ENCODE data around the gene OR5AK2.
"Not testable (repeated sequence)": the region's sequence is repeated elsewhere in the genome, so short reads cannot be mapped to it uniquely, and the experiment has no call there.

OR5AK2 gene, protein sequence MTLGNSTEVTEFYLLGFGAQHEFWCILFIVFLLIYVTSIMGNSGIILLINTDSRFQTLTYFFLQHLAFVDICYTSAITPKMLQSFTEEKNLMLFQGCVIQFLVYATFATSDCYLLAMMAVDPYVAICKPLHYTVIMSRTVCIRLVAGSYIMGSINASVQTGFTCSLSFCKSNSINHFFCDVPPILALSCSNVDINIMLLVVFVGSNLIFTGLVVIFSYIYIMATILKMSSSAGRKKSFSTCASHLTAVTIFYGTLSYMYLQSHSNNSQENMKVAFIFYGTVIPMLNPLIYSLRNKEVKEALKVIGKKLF

DNA sequence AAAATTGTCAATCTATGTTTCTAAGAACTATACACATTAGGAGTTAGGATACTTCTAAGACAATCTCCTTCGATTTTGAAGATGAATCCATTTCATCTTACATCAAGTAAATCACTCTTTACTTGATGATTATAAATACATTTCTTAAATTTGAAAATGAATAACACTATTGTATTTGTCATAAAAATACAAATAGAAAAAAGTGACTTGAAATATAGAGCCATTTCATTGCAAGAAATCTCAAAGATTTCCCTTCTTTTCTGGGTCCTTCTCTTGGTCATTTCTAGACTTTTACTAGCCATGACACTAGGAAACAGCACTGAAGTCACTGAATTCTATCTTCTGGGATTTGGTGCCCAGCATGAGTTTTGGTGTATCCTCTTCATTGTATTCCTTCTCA, at the start of gene OR5AK2:
OR5AK2 (plus strand) TSS at position 301 of the 400 bp plus-strand sequence; CDS start at position 301, 0 bp downstream.
- DNase-seq (ENCODE audit: low read depth in 2 of 2) = no peak

DNA sequence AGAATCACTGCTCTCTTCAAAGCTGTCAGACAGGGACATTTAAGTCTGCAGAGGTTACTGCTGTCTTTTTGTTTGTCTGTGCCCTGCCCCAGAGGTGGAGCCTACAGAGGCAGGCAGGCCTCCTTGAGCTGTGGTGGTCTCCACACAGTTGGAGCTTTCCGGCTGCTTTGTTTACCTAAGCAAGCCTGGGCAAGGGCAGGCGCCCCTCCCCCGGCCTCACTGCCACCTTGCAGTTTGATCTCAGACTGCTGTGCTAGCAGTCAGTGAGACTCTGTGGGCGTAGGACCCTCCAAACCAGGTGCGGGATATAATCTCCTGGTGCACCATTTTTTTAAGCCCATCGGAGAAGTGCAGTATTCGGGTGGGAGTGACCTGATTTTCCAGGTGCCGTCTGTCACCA, 43.2 kb upstream of the OR5AK2 start:
- DNase-seq (ENCODE audit: low read depth in 2 of 2) = not testable (repeated sequence)

DNA sequence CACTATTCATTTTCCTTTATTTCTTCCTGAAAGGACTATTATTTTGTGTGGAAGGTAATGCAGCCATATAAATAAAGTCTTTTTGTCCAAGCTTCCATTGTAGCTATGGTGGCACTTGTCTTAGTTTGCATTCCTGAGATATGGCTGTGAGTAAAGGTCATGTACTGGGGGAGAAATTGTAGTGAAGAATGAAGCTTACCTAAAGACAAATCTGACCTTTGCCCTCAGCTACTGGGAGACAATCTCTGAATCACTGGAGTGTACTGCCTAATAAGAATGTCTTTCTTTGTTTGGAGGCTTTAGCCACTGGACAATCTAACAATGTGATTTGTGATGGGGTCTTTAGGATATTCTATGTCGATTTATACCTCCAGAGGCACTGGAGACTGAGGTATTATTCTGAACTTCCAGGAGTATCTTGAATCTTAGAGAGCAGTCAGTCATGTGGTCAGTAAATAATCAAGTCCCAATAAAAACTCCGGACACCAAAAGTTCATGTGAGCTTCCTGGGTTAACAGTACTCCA, 39.7 kb upstream of the OR5AK2 start:
- no peak for DNase-seq (ENCODE audit: low read depth in 2 of 2)

DNA sequence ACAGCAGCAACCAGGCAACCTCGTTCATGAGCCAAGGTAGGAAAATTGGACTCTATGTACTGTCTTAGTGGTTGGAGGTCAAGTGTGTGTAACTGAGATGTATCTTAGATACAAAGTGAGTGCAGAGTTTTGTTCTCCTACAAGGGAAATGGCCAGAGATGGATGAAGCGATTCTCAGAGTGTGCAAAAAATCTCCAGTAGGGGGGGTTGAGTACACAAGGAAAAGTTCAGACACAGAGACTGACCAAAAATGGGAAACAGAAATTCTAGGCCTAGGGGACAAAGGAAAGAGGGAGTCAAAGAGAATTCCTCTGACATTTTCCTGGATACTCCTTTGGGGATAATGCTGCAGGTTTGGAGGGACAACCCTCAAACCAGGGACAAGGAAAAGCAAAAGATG, 38.2 kb upstream of the OR5AK2 start:
- no peak for DNase-seq (ENCODE audit: low read depth in 2 of 2)

DNA sequence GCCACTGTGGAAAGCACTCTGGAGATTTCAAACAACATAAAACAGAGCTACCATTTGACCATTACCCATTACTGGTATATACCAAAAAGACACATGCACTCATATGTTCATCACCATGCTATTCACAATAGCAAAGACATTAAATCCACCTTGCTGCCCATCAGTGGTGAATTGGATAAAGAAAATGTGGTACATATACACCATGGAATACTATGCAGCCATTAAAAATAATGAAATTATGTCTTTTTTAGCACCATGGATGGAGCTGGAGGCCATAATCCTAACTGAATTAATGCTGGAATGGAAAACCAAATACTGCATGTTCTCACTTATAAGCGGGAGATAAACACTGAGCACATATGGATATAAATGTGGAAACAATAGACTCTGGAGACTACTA, 34.8 kb upstream of the OR5AK2 start:
- not testable (repeated sequence) for DNase-seq (ENCODE audit: low read depth in 2 of 2)

DNA sequence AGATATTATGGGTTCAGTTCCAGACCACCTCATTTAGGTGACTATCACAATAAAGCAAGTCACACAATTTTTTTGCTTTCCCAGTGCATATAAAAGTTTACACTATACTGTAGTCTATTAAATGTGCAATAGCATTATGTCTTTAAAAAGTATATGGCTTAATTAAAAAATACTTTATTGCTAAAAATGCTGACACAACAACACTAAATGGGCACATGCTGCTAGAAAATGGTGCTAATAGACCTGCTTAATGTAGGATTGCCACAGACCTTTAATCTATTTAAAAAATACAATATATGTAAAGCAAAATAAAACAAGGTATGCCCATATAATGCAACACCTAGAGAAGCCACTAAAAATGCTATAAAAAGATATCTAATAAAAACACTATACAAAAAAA, 27.1 kb upstream of the OR5AK2 start:
- DNase-seq (ENCODE audit: low read depth in 2 of 2) = no peak

DNA sequence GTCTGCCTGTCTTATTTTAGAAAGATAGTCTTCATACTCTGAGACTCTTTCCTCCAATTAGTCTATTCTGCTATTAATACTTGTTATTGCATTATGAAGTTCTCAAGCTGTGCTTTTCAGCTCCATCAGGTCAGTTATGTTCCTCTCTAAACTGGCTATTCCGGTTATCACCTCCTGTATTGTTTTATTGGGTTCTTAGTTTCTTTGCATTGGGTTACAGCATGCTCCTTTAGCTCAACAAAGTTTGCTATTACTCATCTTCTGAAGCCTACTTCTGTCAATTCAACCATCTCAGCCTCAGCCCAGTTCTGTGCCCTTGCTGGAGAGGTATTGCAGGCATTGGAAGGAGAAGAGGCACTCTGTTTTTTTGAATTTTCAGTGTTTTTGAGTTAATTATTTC, 21.0 kb upstream of the OR5AK2 start:
- DNase-seq (ENCODE audit: low read depth in 2 of 2) = no peak

DNA sequence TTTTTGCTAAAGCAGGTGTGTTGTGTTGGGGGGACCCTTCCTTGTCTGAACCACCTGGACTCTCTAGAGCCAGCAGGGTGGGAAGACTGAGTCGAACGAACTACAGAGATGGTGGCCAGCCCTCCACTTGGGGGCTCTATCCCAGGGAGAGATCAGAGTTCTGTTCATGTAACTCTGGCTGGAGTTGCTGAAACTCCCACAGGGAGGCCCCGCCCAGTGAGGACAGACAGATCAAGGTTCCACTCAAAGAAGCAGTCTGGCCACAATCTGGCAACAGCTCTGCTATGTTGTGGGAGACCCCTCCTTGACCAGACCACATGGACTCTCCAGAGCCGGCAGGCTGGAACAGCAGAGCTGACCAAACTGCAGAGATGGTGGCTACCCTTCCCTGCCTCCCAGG, 20.2 kb upstream of the OR5AK2 start:
- no peak for DNase-seq (ENCODE audit: low read depth in 2 of 2)

DNA sequence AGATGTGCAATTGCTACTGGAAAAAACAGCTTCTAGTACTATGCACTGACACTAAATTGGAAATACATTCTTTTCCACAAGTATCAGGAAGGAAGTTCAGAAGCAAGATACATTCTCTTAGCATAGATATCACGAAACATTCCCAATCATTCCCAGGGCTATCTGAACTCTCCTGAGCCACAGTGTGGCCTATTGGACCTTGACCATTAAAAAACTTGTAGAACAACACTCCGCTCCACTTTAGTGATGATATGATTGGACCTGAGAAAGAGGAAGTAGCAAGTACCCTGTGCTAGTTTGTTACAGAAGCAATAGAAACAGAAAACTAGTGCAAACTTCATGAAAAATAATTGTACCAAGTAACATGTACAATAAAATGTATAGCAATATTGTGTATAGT, 11.4 kb upstream of the OR5AK2 start:
- DNase-seq (ENCODE audit: low read depth in 2 of 2) = no peak

DNA sequence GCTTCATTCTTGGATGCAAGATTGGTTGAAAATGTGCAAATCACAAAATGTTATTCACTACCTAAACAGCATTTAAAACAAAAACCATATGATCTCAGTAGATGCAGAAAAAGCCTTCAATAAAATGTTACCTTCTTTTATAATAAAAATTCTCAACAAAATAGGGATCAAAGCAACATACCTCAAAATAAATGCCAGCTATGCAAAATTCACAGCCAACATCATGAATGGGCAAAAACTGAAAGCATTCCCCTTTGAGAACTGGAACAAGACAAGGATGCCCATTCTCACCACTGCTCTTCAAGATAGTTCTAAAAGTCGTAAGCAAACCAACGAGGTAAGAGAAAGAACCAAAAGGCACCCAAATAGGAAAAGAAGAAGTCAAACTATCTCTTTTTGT, 2.0 kb downstream of the OR5AK2 start:
- no peak for DNase-seq (ENCODE audit: low read depth in 2 of 2)

DNA sequence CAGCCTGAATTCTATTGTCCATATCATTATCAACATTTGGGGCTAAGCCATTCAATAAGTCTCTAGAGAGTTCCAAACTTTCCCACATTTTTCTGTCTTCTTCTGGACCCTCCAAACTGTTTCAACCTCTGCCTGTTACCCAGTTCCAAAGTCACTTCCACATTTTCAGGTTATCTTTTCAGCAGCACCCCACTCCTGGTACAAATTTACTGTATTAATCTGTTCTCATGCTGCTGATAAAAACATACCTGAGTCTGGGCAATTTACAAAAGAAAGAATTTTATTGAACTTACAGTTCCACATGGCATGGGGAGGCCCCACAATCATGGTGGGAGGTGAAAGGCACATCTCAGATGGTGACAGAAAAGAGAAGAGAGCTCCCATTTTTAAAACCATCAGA, 5.8 kb downstream of the OR5AK2 start:
- DNase-seq (ENCODE audit: low read depth in 2 of 2) = no peak

DNA sequence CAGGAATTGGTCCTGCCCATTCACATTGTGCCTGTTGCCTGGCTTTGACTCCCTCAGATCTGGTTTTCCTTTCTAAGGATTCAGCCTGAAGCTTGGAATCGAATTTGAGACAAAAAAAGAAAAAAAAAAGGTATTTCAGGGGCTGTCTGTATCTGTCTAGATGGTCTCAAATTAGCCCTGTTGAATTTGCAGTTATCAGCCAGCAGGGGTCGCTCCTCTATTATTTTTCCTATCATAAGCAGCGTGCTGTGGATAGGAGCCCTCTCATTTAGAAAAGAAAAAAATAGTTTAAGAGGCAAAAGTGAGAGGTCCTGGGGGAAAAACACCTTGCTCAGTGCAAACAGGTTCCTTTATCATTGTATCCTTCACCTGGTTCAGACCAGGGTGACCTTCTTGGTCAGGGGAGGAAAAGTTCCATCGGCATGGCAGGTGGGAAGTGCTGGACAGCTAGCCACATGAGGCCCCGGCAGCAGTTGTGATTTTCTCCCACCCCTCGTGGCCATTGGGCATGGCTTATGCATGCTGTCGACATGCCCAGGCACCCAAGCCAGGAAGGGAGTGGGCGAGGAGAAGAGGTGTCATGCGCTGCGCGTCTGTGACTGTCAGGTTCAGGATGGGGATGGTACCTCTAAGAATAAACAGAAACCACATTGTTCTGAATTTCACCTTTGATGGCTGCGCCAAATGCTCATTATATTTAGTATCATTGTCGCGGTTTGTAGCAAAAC, 13.1 kb downstream of the OR5AK2 start:
- DNase-seq (ENCODE audit: low read depth in 2 of 2) = no peak

DNA sequence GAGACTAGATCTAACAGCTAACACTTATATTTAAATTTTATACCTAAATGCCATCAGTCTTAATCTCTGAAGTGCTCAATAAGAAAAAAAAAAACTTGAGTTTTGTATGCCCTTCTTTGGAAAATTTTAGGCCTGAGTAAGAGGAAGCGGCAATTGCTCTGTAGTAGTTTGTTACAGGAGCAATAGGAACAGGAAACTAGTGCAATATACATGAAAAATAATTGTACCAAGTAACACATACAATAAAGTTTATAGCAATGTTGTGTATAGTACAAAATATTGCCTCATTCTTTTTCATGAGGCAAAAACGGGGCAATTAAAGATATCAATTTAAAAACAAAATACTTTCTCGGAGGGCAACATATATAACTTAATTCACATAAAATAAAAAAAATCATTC, 19.7 kb downstream of the OR5AK2 start:
- no peak for DNase-seq (ENCODE audit: low read depth in 2 of 2)

DNA sequence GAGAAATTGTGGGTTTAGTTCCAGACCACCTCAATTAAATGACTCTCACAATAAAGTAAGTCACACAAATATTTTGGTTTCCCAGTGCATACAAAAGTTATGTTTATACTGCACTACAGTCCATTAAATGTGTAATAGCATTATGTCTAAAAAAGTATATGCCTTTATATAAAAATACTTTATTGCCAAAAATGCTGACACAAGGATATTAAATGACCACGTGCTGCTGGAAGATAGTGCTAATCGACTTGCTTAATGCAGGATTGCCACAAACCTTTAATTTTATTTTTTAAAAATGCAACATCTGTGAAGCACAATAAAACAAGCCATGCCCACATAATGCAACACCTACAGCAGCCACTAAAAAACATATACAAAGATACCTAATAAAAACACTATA, 27.0 kb downstream of the OR5AK2 start:
- DNase-seq (ENCODE audit: low read depth in 2 of 2) = no peak

DNA sequence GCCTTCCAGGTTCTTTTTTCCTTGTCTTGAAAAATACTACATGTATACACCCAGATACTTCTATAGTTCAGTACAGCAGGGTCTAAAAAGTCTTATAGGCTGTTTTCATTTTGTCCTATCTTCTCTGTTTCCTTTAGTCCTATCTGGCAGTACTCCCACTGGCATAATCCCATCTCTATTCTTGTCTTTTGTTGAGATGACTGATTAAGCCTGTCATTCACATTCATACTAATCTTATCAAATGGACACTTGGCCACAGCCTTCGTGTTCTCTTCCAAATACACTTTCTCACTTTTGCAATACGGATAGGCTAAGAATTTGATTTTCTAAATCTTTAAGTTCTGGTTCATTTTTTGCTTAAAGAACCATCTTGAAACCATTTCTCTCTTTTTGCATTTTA, 42.8 kb downstream of the OR5AK2 start:
- no peak for DNase-seq (ENCODE audit: low read depth in 2 of 2)

Measured in activated CD4-positive, alpha-beta T cell treated with anti-CD3 and anti-CD28 coated beads for 24 hours (primary cell).